H1 (cell line): ENCODE measurements around the gene R3HDM2. TPM values are rescaled to one million over a fixed set of nuclear protein-coding genes. Genes with fewer than 3 reads are reported as not detected.

Source experiments
- CTCF ChIP-seq, 3 experiments: IDR thresholded peaks; 1 replicate in 2 of 3; 2 replicates in 1 of 3; pipeline versions ENCODE4 v1.5.1 to v1.6.1; 2011; ENCODE audit warnings: low read length in 3 of 3, mild to moderate bottlenecking in 3 of 3, inconsistent platforms in 2 of 3, low read depth in 1 of 3, moderate library complexity in 1 of 3; ENCODE audit not compliant: insufficient read depth in 1 of 3; ENCODE audit errors: control extremely low read depth in 1 of 3
- E2F6 ChIP-seq: IDR thresholded peaks from 2 replicates; pipeline ENCODE4 v1.6.1; 2012; ENCODE audit warnings: inconsistent platforms
- NRF1 ChIP-seq: IDR thresholded peaks from 2 replicates; pipeline ENCODE4 v1.6.1; 2011; ENCODE audit warnings: mild to moderate bottlenecking, low read depth, low read length, improper control_type of control experiment
- polyA plus RNA-seq, 7 experiments: library from polyadenylated mRNA; depleted of rRNA in 3 of 7; stranded (reverse) in 5 of 7; unstranded in 2 of 7; fragments of >200 nt in 5 of 7; fragments of 200-250 nt in 2 of 7; gene quantifications; 1 replicate in 5 of 7; 2 replicates in 1 of 7; 4 replicates in 1 of 7; pipeline versions ENCODE4 v1.2.1 to v1.2.3, GENCODE V29; 2011 to 2013; ENCODE audit warnings: missing spikeins in 2 of 7, mixed read lengths in 2 of 7
- total RNA-seq: library from RNA; stranded (reverse); fragmentation: NEBNext Ultra II Directional; extraction: Animal tissue kit (Norgen Biotek cat#: 25700); gene quantifications from 2 replicates; pipeline ENCODE4 v1.2.1, GENCODE V29; 2021

Gene R3HDM2
- total and polyA plus RNA-seq, 2 of the 8 experiments (the other 6 are each of a cell fraction or from before 2014, with no cell fraction given): 25.6 to 27.0 TPM

GRCh38 chr12:57369202-57369601 is 61.6 kb downstream of the R3HDM2 start (continued):
- no peak for TF ChIP-seq CTCF (IDR thresholded peaks at IDR 0.05; ENCODE audit: control extremely low read depth in 1 of 3, insufficient read depth in 1 of 3, low read depth in 1 of 3, low read length in 3 of 3)
- no peak for TF ChIP-seq E2F6
- no peak for TF ChIP-seq NRF1
- TF ChIP-seq, all 59 proteins: peak for 0
